GM12878 (cell line): Measurements from ENCODE around the gene GAGE12J. TPM values are rescaled to one million over a fixed set of nuclear protein-coding genes. Genes with fewer than 3 reads are reported as not detected.

Experiments
- ATAC-seq: fragments of 200-7000 bp; cut with Tn5 transposase; 3 replicates; pipeline ENCODE4 v1.9.1; 2020; ENCODE audit warnings: mild to moderate bottlenecking, moderate library complexity
- BruUV-seq: library from RNA; stranded (reverse); fragments of 400-500 nt; replicated peaks from 2 replicates; lab custom pipeline; 2021; lab: Mats Ljungman, UMichigan
- CTCF ChIA-PET: fragments of 300-600 bp; sonication (Branson Sonifier 250); formaldehyde crosslinking; extraction: SDS; loops from one replicate; lab custom pipeline; 2021; ENCODE audit warnings: inconsistent platforms; lab: Yijun Ruan, JAX
- POLR2A ChIA-PET: fragments of 350-600 bp; formaldehyde crosslinking; extraction: SDS; loops from one replicate; lab custom pipeline; 2021; ENCODE audit warnings: inconsistent platforms; lab: Charles Lee
- RAD21 ChIA-PET: fragments of 300-600 bp; sonication (Branson Sonifier 250); formaldehyde crosslinking; loops from one replicate; lab custom pipeline; 2023; ENCODE audit warnings: antibody characterized with exemption; ENCODE audit not compliant: unreplicated experiment; lab: Charles Lee
- SMC1A ChIA-PET: fragments of 300-600 bp; sonication (Branson Sonifier 250); formaldehyde crosslinking; loops from one replicate; lab custom pipeline; 2023; ENCODE audit not compliant: unreplicated experiment, uncharacterized antibody; lab: Charles Lee
- DNase-seq: peaks from one replicate; pipeline ENCODE4 v3.0.0-alpha.2; 2011; ENCODE audit warnings: low read depth, low spot score
- FAIRE-seq: peaks from 3 replicates; lab custom pipeline; 2011; peaks lifted over from hg19 to GRCh38; lab: Jason Lieb, UNC
- H2AFZ ChIP-seq: 2 replicates; pipeline ENCODE4 v1.6.0; 2011; ENCODE audit warnings: low read depth, low read length, control low read depth; ENCODE audit not compliant: control insufficient read depth
- H3K27ac ChIP-seq: 2 replicates; pipeline ENCODE4 v1.5.1; 2011; ENCODE audit warnings: control low read depth; ENCODE audit not compliant: control insufficient read depth, insufficient read depth
- H3K27me3 ChIP-seq, 2 experiments: replicated peaks in 1 of 2; 2 replicates each; pipeline versions ENCODE4 v1.6.0 to v1.6.1; 2011; ENCODE audit warnings: low read length in 1 of 2; ENCODE audit not compliant: control insufficient read depth in 2 of 2, insufficient read depth in 2 of 2
- H3K36me3 ChIP-seq, 2 experiments: 2 replicates each; pipeline ENCODE4 v1.5.1; 2011; ENCODE audit warnings: low read length in 1 of 2; ENCODE audit not compliant: control insufficient read depth in 2 of 2, insufficient read depth in 2 of 2
- H3K4me1 ChIP-seq: 2 replicates; pipeline ENCODE4 v1.6.1; 2011; ENCODE audit warnings: mild to moderate bottlenecking, low read length, moderate library complexity, mixed read lengths; ENCODE audit not compliant: control insufficient read depth, insufficient read depth
- H3K4me2 ChIP-seq: 2 replicates; pipeline ENCODE4 v1.6.0; 2011; ENCODE audit warnings: control low read depth; ENCODE audit not compliant: control insufficient read depth, insufficient read depth
- H3K4me3 ChIP-seq: fragments of 200-600 bp; sonication (generic); 2 replicates; pipeline ENCODE4 v1.5.1; 2016
- H3K79me2 ChIP-seq: 2 replicates; pipeline ENCODE4 v1.6.0; 2011; ENCODE audit warnings: low read length; ENCODE audit not compliant: control insufficient read depth, insufficient read depth
- H3K9ac ChIP-seq: 2 replicates; pipeline ENCODE4 v1.8.0; 2011; ENCODE audit warnings: low read length, control low read depth, mixed read lengths; ENCODE audit not compliant: control insufficient read depth, insufficient read depth
- H3K9me3 ChIP-seq: replicated peaks from 3 replicates; pipeline ENCODE4 v1.5.1; 2011; ENCODE audit warnings: mild to moderate bottlenecking, low read length; ENCODE audit not compliant: control insufficient read depth, insufficient read depth
- H4K20me1 ChIP-seq: 2 replicates; pipeline ENCODE4 v1.6.0; 2011; ENCODE audit not compliant: control insufficient read depth, insufficient read depth
- CBFB ChIP-seq: IDR thresholded peaks from 2 replicates; pipeline ENCODE4 v1.6.1; 2016; ENCODE audit warnings: antibody characterized with exemption, low read depth
- CHD1 ChIP-seq: IDR thresholded peaks from 2 replicates; pipeline ENCODE4 v1.6.1; 2012; ENCODE audit warnings: low read depth, low read length, improper control_type of control experiment
- EED ChIP-seq: sonication (generic); IDR thresholded peaks from 2 replicates; pipeline ENCODE4 v1.6.1; 2016; ENCODE audit warnings: antibody characterized with exemption, low read depth
- GABPA ChIP-seq: IDR thresholded peaks from 2 replicates; pipeline ENCODE4 v1.6.1; 2014; ENCODE audit warnings: antibody characterized with exemption, low read depth, mild to moderate bottlenecking, inconsistent platforms
- IRF4 ChIP-seq: IDR thresholded peaks from 2 replicates; pipeline ENCODE4 v1.6.1; 2011; ENCODE audit warnings: low read depth, low read length
- PML ChIP-seq: IDR thresholded peaks from 2 replicates; pipeline ENCODE4 v1.6.1; 2012; ENCODE audit warnings: low read length, inconsistent platforms
- ZSCAN29 ChIP-seq: fragments of 450-650 bp; IDR thresholded peaks from 2 replicates; pipeline ENCODE4 v1.6.1; 2017; ENCODE audit warnings: mild to moderate bottlenecking, moderate library complexity
- ZZZ3 ChIP-seq: IDR thresholded peaks from 2 replicates; pipeline ENCODE4 v1.6.1; 2011; ENCODE audit warnings: low read depth; ENCODE audit not compliant: control insufficient read depth, insufficient read length
- WGBS: methylation state at CpG from one replicate; pipeline ENCODE4 v1.1.6; 2016; ENCODE audit warnings: low lambda C conversion rate; ENCODE audit not compliant: insufficient replicate concordance, insufficient coverage; ENCODE audit errors: missing lambda C conversion rate; 5-methylcytosine and 5-hydroxymethylcytosine counted together
- in situ Hi-C: fragments of 300-500 bp; cut with MboI; formaldehyde crosslinking; loops from 9 replicates; pipeline ENCODE4 v1.14.3; 2018; ENCODE audit warnings: mixed read lengths
- intact Hi-C: fragments of 100-400 bp; cut with micrococcal nuclease; formaldehyde crosslinking; loops from one replicate; pipeline ENCODE4 v1.14.2; 2022; ENCODE audit not compliant: unreplicated experiment
- polyA plus RNA-seq, 11 experiments: library from polyadenylated mRNA; depleted of rRNA in 4 of 11; unstranded in 6 of 11; stranded (reverse) in 5 of 11; fragments of >200 nt; fragmentation: Nextera tagmentation in 4 of 11; fragmentation: Illumina TruSeq in 1 of 11; extraction: Ambion mirVana in 4 of 11; extraction: Trizol in 1 of 11; gene quantifications; 1 replicate in 1 of 11; 2 replicates in 10 of 11; pipeline versions ENCODE4 v1.2.1 to v1.2.3, GENCODE V29; 2011 to 2016; ENCODE audit warnings: inconsistent platforms in 2 of 11, missing spikeins in 2 of 11, low read depth in 1 of 11
- total RNA-seq, 4 experiments: library from RNA; depleted of rRNA in 3 of 4; stranded (reverse); fragments of >200 nt in 3 of 4; fragmentation: Illumina TruSeq in 1 of 4; extraction: Trizol in 1 of 4; gene quantifications; 2 replicates each; pipeline versions ENCODE4 v1.2.1 to v1.2.3, GENCODE V29; 2013 to 2021
- TF ChIP-seq, protein P1 (sequence below), 3 experiments: IDR thresholded peaks in 2 of 3; conservative IDR thresholded peaks in 1 of 3; 2 replicates each; pipeline ENCODE4 v1.5.1; 2011; ENCODE audit warnings: low read depth in 3 of 3, low read length in 3 of 3, mild to moderate bottlenecking in 3 of 3, control low read depth in 2 of 3, moderate library complexity in 2 of 3, inconsistent platforms in 1 of 3, mixed read lengths in 1 of 3; ENCODE audit not compliant: control insufficient read depth in 2 of 3, insufficient read depth in 1 of 3; ENCODE audit errors: extremely low read depth in 1 of 3
- TF ChIP-seq, protein P2 (sequence below): fragments of 450-650 bp; IDR thresholded peaks from 2 replicates; pipeline ENCODE4 v1.6.1; 2016; ENCODE audit warnings: mild to moderate bottlenecking
- TF ChIP-seq, protein P3 (sequence below): IDR thresholded peaks from 2 replicates; pipeline ENCODE4 v1.6.1; 2011; ENCODE audit warnings: low read depth, mild to moderate bottlenecking, low read length, moderate library complexity, borderline replicate concordance; ENCODE audit errors: extremely low read depth

GAGE12J gene
- total and polyA plus RNA-seq, 10 of the 15 experiments (the other 5 are each of a cell fraction or from before 2014, with no cell fraction given), result not detected

- POLR2A ChIA-PET, result no interaction called here
- SMC1A ChIA-PET, result no interaction called here
Observed at GRCh38 chrX:49277535-49277830, 44.4 kb upstream of the GAGE12J start.

More at GRCh38 chrX:49277535-49277830, 44.4 kb upstream of the GAGE12J start:
- H4K20me1 ChIP-seq, result no peaks in the 10 kb centered on the region
- FAIRE-seq (no peak), ATAC-seq (no peak), DNase-seq (no peak)
- H2AFZ ChIP-seq, result no peak overlapping the region
- H3K4me1 ChIP-seq, result no peaks in the 10 kb centered on the region
- no peak overlapping the region for H3K27ac ChIP-seq
- RAD21 ChIA-PET, result no interaction called here
- intact Hi-C loops, result no loop called here
- TF ChIP-seq IRF4 (no peak), ZZZ3 (no peak), PML (no peak), ZSCAN29 (no peak), GABPA (no peak), EED (no peak), CBFB (no peak), CHD1 (no peak)
- TF ChIP-seq, protein P1, sequence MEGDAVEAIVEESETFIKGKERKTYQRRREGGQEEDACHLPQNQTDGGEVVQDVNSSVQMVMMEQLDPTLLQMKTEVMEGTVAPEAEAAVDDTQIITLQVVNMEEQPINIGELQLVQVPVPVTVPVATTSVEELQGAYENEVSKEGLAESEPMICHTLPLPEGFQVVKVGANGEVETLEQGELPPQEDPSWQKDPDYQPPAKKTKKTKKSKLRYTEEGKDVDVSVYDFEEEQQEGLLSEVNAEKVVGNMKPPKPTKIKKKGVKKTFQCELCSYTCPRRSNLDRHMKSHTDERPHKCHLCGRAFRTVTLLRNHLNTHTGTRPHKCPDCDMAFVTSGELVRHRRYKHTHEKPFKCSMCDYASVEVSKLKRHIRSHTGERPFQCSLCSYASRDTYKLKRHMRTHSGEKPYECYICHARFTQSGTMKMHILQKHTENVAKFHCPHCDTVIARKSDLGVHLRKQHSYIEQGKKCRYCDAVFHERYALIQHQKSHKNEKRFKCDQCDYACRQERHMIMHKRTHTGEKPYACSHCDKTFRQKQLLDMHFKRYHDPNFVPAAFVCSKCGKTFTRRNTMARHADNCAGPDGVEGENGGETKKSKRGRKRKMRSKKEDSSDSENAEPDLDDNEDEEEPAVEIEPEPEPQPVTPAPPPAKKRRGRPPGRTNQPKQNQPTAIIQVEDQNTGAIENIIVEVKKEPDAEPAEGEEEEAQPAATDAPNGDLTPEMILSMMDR (IDR thresholded peaks at IDR 0.05 in 2 of 3, conservative IDR thresholded peaks at IDR 0.05 in 1 of 3; ENCODE audit: control insufficient read depth in 2 of 3, extremely low read depth in 1 of 3, insufficient read depth in 1 of 3, low read depth in 3 of 3, low read length in 3 of 3), result no peak
- TF ChIP-seq, protein P2, sequence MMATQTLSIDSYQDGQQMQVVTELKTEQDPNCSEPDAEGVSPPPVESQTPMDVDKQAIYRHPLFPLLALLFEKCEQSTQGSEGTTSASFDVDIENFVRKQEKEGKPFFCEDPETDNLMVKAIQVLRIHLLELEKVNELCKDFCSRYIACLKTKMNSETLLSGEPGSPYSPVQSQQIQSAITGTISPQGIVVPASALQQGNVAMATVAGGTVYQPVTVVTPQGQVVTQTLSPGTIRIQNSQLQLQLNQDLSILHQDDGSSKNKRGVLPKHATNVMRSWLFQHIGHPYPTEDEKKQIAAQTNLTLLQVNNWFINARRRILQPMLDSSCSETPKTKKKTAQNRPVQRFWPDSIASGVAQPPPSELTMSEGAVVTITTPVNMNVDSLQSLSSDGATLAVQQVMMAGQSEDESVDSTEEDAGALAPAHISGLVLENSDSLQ, result no peak
- TF ChIP-seq, protein P3, sequence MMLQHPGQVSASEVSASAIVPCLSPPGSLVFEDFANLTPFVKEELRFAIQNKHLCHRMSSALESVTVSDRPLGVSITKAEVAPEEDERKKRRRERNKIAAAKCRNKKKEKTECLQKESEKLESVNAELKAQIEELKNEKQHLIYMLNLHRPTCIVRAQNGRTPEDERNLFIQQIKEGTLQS, result no peak
- no peak overlapping the region for H3K9ac ChIP-seq
- no peaks in the 10 kb centered on the region for H3K36me3 ChIP-seq
- H3K4me3 ChIP-seq, result no peak overlapping the region
- no peaks in the 10 kb centered on the region for H3K79me2 ChIP-seq
- no peaks in the 10 kb centered on the region for H3K9me3 ChIP-seq
- CTCF ChIA-PET, result no interaction called here
- H3K4me2 ChIP-seq, result no peak overlapping the region
- 56% methylated on average over 3 of the region's 3 CpGs for whole genome bisulfite sequencing
- in situ Hi-C loops, result no loop called here
- H3K27me3 ChIP-seq, result no peaks in the 10 kb centered on the region
- no TSS peak for BruUV-seq
